ENCODE results near the gene TRIM10. TPM values are rescaled to one million over a fixed set of nuclear protein-coding genes. Genes with fewer than 3 reads are reported as not detected.

The TRIM10 gene
- total and polyA plus RNA-seq, 10 of the 15 experiments (the other 5 are each of a cell fraction or from before 2014, with no cell fraction given) = 0.01 TPM; not detected in 9

DNA sequence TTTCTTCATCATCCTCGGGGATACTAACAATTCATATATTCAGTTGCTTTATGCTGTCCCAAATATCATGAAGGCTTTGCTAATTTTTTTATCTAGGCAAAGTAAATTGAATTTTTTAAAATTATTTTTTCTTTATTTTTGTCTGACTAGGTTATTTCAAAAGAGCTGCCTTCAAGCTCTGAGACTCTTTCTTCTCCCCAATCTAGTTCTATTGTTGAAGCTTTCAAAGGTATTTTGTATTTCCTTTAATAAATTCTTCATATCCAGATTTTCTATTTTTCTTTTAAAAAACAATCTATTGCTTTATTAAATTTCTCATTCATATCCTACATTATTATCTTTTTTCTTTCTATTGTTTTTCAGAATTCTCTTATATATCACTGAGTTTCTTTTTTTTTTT is 19.1 kb upstream of the TRIM10 start:
- ChIA-PET CTCF (no interaction called here), RAD21 (ENCODE audit: unreplicated experiment) (no interaction called here), SMC1A (ENCODE audit: uncharacterized antibody, unreplicated experiment) (no interaction called here), POLR2A (no interaction called here)
- Histone ChIP-seq H3K4me1 (ENCODE audit: control insufficient read depth, insufficient read depth, low read length) (no peaks in the 10 kb centered on the region), H4K20me1 (ENCODE audit: control insufficient read depth, insufficient read depth) (no peaks in the 10 kb centered on the region), H3K4me3 (no peak overlapping the region), H3K36me3 (ENCODE audit: control insufficient read depth in 2 of 2, insufficient read depth in 2 of 2, low read length in 1 of 2) (peaks cover 0 to 4% of the 10 kb centered on the region in 2 experiments; a peak in 2 of 4 replicates), H3K9ac (ENCODE audit: control insufficient read depth, insufficient read depth, low read length) (no peak overlapping the region), H3K9me3 (replicated peaks; ENCODE audit: control insufficient read depth, insufficient read depth, low read length) (peaks cover 6% of the 10 kb centered on the region; the same call in 2 of the 3 replicates), H2AFZ (ENCODE audit: control insufficient read depth, low read depth, low read length) (no peak overlapping the region), H3K79me2 (ENCODE audit: control insufficient read depth, insufficient read depth, low read length) (no peaks in the 10 kb centered on the region), H3K27ac (ENCODE audit: control insufficient read depth, insufficient read depth) (no peak overlapping the region), H3K4me2 (ENCODE audit: control insufficient read depth, insufficient read depth) (no peak overlapping the region), H3K27me3 (replicated peaks in 1 of 2; ENCODE audit: control insufficient read depth in 2 of 2, insufficient read depth in 2 of 2, low read length in 1 of 2) (no peaks in the 10 kb centered on the region)
- FAIRE-seq (no peak), DNase-seq (ENCODE audit: low read depth, low spot score) (no peak), ATAC-seq (no peak)
- TF ChIP-seq PML (IDR thresholded peaks at IDR 0.05; ENCODE audit: low read length) (no peak), NR2C1 (IDR thresholded peaks at IDR 0.05) (no peak), ZBTB11 (CRISPR knock-in tag; IDR thresholded peaks at IDR 0.05) (no peak), STAT1 (conservative IDR thresholded peaks at IDR 0.05) (no peak), CBX3 (IDR thresholded peaks at IDR 0.05; ENCODE audit: borderline replicate concordance, low read depth) (no peak), PKNOX1 (IDR thresholded peaks at IDR 0.05) (no peak), MEF2A (IDR thresholded peaks at IDR 0.05; ENCODE audit: insufficient read depth, low read depth, low read length) (no peak), NFIC (IDR thresholded peaks at IDR 0.05; ENCODE audit: low read depth, low read length) (no peak), TAF1 (IDR thresholded peaks at IDR 0.05; ENCODE audit: borderline replicate concordance, low read depth, low read length) (no peak), MLLT1 (IDR thresholded peaks at IDR 0.05) (no peak), YY1 (IDR thresholded peaks at IDR 0.05; ENCODE audit: low read depth, low read length) (no peak), MAX (IDR thresholded peaks at IDR 0.05; ENCODE audit: low read depth, low read length) (no peak), GATAD2B (conservative IDR thresholded peaks at IDR 0.05; ENCODE audit: low read depth) (no peak), BMI1 (IDR thresholded peaks at IDR 0.05; ENCODE audit: borderline replicate concordance) (no peak), CBX5 (IDR thresholded peaks at IDR 0.05; ENCODE audit: low read depth) (no peak), PAX5 (IDR thresholded peaks at IDR 0.05; ENCODE audit: borderline replicate concordance, low read depth, low read length) (no peak), SPI1 (IDR thresholded peaks at IDR 0.05; ENCODE audit: borderline replicate concordance, insufficient read depth, low read depth, low read length) (no peak), SMC3 (IDR thresholded peaks at IDR 0.05; ENCODE audit: borderline replicate concordance, low read length) (no peak), ZZZ3 (IDR thresholded peaks at IDR 0.05; ENCODE audit: control insufficient read depth, insufficient read length, low read depth) (no peak)
- TF ChIP-seq, protein P1, sequence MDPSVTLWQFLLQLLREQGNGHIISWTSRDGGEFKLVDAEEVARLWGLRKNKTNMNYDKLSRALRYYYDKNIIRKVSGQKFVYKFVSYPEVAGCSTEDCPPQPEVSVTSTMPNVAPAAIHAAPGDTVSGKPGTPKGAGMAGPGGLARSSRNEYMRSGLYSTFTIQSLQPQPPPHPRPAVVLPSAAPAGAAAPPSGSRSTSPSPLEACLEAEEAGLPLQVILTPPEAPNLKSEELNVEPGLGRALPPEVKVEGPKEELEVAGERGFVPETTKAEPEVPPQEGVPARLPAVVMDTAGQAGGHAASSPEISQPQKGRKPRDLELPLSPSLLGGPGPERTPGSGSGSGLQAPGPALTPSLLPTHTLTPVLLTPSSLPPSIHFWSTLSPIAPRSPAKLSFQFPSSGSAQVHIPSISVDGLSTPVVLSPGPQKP (IDR thresholded peaks at IDR 0.05; ENCODE audit: low read depth, low read length) = no peak
- 28% methylated on average over 1 of the region's 1 CpG for WGBS (ENCODE audit: insufficient coverage, insufficient replicate concordance, low lambda C conversion rate, missing lambda C conversion rate)
- intact Hi-C loops (cut with micrococcal nuclease; ENCODE audit: unreplicated experiment) = no loop called here
- BruUV-seq (replicated peaks) = no TSS peak
- in situ Hi-C loops (cut with MboI) = no loop called here
